Right lobe of liver (tissue), 4 donors: ENCODE results near the gene TPM1.

ENCODE experiments used
- POLR2A ChIP-seq: fragments of 450-650 bp; IDR thresholded peaks from one replicate; pipeline ENCODE4 v1.6.1; 2017; ENCODE audit warnings: antibody characterized with exemption, mild to moderate bottlenecking
- TF ChIP-seq, protein P1 (sequence below), 4 donors: fragments of 200-600 bp in 3 of 4; fragments of 450-650 bp in 1 of 4; IDR thresholded peaks; one replicate each; pipeline versions ENCODE4 v1.5.1 to v1.8.0; 2016 to 2022; ENCODE audit warnings: antibody characterized with exemption in 4 of 4, mild to moderate bottlenecking in 2 of 4
- donor health status: DM: no; HTN: no; CAD: no.
- donor health status: DM: no; HTN: no; CAD: no.
- donor health status: DM: no; HTN: yes; CAD: no.

DNA sequence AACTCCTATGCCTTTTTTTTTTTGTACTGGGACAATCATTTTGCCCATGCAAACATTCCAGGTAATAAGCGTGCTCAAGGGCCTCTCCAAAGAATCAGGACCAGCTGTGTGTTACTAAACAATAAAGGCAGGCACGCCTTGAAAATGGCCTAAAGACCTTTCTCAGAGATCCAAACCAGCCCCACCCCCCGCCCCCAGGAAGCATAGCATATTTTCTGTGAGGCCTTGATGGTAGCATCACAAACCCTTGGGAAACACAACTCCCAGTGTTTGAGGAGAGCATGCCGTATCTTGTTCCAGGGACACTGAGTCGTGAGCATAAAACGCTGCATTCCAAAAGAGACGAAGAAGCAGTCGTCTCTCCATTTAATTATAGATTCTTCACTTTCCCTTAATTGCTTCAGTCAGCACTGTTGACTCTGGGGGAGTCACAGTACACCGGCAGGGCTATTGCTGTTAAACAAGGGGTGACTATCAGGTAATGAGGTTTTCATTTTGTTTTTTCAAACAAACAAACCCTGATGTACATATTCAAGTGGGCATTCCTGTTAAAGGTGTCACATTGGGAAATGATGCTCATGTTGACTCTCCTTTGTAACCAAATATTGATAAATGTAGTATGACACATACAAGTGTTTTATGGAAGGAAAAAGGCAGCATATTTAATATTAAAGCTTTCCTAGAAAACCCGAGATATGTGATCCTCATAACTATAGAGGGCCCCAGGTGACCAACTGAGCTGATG is 4.4 kb upstream of the TPM1 start:
- TF ChIP-seq, protein P1, sequence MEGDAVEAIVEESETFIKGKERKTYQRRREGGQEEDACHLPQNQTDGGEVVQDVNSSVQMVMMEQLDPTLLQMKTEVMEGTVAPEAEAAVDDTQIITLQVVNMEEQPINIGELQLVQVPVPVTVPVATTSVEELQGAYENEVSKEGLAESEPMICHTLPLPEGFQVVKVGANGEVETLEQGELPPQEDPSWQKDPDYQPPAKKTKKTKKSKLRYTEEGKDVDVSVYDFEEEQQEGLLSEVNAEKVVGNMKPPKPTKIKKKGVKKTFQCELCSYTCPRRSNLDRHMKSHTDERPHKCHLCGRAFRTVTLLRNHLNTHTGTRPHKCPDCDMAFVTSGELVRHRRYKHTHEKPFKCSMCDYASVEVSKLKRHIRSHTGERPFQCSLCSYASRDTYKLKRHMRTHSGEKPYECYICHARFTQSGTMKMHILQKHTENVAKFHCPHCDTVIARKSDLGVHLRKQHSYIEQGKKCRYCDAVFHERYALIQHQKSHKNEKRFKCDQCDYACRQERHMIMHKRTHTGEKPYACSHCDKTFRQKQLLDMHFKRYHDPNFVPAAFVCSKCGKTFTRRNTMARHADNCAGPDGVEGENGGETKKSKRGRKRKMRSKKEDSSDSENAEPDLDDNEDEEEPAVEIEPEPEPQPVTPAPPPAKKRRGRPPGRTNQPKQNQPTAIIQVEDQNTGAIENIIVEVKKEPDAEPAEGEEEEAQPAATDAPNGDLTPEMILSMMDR (IDR thresholded peaks at IDR 0.05): no peak
- TF ChIP-seq POLR2A: no peak
